ENCODE results near the gene ATG4B.

GRCh38 chr2:241670333-241671110 is 33.0 kb downstream of the ATG4B start:
- no peak for TF ChIP-seq SP1 (IDR thresholded peaks at IDR 0.05)
- no peak for TF ChIP-seq ELF4 (IDR thresholded peaks at IDR 0.05)
- TF ChIP-seq ARNT (IDR thresholded peaks at IDR 0.05): no peak
- no peak for TF ChIP-seq BHLHE40 (IDR thresholded peaks at IDR 0.05; ENCODE audit: borderline replicate concordance)

Data from HEK293T (cell line).